Amygdala (tissue), 56 donors: ENCODE results near the gene RBMS3.

Source experiments
- DNase-seq, 56 donors: peaks; one replicate each; lab custom pipeline; 2025; lab: John Stamatoyannopoulos, UW

RBMS3 gene

DNA sequence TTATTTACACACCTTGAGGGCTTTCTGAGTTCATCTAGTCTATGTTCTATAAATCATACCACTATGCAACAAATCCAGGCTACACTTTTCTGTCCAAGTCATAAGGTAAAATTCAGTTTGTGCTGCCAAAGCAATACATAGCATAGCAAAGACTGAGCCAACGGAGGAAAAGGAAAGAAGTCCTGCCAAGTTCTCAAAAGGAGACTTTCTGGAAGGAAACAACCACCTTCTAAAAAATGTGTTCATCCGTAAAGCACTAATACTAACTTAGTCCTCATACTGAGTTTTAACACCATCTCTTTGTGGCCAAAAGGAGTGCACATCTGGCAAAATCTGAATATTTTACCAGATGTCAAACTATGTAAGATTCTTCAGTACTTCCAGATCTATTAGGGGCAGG, 620.2 kb downstream of the RBMS3 start:
- DNase-seq, result no peak

DNA sequence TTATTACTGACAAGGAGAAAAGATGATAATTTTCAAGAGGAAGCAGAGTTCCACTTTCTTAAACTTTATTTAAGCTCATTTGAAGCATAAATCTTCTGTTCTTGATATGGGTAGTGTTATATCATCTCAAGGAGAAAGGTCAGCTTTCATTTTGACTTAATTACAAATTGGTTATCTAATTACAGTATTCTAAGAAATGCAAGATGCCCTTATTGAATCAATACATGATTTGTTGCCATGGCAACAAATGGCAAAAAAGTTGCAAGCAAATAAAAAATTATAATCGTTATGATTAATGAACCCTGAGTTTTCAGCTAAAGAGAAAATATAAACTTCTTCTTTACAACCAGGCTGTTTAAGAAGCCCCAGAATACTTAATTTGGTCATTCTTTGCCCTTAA, 622.7 kb downstream of the RBMS3 start:
- no peak for DNase-seq

DNA sequence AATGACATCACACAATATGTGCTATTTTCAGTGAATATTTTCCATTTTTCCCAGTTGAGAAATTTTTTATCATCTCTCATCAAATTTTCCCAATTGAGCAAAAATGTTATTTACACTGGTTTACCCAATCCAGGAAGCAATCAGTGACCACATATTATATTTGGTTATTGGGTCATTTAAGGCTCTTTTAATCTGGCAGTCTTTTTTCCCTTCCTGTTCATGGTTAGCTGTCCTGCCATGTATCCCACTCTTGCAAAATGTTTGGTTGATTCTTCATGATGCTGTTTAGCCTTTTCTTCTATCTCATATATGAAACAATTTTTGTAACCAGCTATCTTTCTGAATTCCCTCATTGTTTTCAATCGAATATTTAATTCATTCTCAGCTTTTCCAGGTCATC, 626.0 kb downstream of the RBMS3 start:
- no peak for DNase-seq

DNA sequence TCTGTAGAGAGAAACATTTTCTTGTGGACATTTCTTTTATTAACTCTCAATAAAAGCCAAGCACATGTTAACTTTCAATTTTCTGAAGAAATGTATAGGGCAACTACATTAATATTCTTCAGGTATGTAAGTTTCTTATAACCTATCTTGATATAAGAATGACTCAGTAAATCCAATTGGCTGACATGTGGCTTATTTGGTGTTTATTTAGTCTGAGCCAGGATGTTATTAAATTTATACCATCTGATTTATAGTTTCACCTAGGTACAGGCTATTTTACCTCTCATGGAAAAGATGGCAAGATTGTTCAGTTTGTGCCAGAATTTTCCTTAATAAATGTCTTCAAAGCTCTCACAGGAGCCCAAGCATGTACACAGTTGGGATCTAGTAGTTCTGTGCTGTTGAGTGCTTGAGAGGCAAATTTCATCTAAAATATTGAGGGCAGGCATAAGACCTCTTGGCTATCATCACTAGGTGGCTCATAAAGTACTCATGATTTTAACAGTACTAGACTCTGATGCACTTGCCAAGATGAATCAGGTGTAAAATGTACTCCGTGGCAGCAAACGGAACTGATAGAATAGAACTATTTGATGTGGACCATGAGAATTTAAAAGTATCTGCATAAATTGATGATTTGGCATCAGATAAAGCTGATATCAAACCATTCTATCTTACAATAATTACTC, 631.9 kb downstream of the RBMS3 start:
- DNase-seq, result no peak

DNA sequence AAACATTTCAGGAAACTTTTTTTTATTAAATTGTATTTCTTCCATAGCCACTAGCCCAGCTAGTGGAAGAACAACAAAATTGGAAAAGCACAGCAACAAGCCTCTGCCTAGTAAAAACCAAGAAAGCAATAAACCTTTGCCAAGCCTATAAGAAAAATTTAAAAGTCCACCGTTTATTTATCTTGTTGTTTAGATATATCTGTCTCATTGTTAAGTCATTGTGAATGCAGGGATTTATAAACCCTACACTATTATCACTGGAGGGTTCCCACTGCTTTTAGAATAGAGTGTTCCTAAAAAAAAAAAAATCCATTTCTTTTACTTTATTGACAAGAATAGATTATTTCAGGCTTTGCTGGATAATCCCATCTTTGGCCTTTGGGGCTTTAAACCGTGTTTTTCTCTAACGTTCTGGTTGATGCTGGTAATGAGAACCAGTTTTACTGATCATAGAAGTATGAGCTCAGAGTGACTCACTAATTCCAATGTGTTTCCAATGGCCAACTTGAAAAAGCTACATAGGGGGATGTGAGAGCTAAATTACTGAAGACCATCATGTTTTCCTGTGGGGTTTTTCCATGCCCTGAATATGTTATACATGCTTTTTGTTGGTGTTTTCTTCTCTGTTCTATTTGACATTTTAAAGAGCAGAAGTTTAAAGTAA, 634.1 kb downstream of the RBMS3 start:
- no peak for DNase-seq

DNA sequence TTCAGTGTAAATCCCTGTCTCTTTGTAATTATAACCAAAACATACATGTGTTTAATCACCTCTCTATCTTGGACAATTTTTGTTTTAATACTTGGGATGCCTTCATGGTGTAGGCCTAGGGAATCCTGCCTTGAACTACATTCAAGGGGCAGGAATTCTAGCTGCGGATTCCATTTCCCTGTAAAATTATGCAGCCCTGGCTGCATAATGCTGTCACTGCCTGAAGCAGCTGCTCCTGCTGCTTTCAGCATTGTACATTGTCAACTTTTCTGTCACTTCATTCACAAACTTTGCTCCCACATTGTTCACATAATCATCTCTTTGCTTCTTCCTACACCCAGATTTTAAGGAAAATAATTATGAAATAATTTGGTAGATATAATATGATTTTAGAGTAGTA, 638.7 kb downstream of the RBMS3 start:
- DNase-seq, result no peak

DNA sequence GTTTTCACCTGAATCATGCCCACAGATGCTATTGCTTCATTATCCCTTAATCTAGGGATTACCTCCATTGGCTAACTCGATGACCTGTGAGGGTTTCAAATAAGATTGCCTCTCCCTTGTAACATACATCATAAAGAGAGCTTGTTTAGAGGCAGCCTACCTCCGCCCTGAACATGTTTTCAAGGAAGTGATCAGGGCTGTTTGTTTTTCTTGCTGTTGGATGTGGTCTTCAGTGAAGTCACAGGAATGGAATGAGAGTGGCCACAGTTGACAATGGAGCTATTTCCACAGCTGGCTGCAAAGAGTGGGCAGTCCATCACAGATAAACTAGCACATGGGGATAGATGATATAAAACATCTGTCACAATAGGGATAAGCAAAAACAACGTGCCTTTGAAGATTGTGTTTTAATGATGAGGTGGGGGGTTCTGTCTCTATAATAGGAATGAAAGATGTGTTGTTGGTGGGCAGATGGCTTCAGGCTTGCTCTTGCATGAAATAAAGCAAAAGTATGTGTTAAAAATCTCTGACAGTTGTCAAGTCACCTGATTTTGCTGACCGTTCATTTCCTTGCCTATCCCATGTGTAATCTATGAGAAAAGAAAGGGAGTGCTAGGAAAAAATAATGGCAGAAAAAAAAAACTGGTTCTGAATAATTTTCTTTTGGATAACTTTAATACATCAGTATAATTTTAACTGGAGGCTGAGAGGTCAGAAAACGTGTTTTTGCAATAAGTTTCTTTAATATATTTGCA, 642.3 kb downstream of the RBMS3 start:
- no peak for DNase-seq

DNA sequence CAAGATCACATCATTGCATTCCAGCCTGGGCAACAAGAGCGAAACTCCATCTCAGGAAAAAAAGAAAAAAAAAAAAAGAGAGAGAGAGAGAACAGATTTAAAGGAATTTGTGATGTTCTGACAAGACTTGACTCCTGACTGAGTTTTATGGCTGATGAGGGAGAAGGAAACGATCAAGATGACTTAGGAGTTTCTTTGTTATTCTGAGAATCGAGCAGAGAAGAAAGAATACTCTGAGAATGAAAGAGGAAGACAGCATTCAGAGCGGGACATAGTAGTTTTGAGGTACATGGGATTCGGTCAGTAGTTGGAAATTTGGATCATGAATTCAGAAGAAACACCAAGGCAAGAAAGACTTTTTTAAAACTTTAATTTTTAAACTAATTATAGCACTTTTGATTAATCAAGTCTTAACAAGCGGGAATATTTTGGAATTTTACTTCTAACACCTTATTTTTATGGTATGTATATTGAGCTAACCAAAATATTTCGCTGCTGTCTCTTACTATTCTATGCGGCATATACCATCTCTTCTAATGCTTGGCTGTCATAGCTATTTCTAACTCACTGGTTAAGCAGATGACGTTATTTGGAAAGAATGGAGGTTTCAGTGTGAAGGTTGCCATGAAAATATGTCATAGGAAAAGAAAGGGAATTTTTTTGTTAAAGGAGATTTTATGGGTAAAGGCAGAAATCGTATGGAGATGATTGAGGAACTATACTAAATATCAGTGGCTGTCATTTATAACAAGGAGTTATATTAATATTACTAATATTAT, 644.1 kb downstream of the RBMS3 start:
- no peak for DNase-seq

DNA sequence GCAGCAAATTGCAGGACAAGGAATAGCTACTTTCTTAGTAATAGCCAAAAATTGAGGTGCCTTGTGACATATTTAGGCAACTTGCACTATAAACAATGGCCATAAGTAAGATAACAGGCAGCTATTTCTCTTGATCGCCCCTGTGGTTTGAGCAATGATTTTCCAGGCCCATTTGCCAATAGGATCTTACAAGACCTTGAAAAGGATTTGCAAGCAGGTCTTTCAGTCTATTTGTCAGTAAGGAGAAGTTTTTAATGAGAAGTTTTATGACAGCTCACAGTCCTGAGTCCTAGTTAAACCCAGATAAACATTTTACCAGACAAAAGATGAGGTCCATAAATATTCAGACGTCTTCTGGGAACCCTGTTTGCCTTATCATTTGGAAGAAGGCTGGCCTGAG, 645.5 kb downstream of the RBMS3 start:
- no peak for DNase-seq

DNA sequence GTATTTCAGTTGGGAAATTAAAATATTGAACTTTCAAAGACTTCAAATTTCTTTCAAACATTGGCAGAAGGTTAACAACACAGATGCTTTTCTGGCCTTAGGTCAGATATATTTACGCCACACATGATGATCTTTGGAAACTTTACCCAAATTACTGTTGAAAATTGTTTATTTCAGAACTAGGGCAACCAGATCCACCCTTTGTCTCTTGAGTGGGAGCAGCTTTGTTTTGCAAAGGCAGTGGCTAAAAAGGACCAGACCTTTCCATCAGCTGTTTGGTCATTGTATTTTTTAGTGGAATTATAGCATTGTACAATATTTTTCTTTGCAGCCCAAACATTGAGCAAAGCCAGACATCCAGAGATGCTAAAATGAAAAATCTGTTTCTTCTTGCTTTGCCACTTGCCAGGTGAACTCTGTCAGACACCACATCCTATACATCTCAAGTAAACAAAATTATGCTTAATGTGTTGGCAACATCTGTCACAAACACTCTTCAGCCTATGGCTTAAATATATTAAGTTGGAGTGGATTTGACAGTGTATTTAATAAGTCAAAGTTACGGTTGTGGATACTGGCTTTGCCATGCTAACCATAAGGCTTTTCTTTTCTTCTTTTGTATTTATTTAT, 651.9 kb downstream of the RBMS3 start:
- no peak for DNase-seq

DNA sequence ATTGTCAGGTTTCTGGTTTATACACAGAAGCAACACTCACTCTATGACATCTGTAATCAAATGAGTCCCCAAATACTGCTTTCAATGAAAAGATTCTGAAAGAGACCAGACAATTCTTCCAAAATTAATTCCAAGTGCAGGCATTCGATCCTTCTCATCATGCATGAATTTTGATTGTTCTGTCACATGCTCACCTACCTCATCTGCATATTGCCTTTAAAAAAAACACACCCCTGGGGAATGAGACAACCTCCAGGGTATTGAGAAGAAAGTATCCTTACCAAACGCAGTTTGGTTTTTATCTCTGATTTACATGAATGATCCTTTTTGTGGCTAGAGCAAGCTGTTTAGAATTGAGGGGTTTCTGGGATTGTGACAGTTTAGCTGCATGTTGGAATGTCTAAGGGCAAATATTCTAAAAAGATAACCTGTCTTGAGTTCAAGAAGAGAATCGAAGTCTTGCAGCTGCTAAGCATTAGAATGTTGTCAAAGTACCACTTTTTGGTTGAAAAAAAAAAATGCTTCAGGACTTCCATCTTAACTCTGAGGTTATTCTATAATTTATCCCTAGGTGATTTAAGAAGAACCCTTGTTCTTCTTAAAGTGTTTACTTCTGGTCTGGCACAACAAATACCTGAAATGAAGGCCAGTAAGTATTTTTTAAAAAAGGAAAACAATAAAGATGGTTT, 653.1 kb downstream of the RBMS3 start:
- DNase-seq, result no peak

DNA sequence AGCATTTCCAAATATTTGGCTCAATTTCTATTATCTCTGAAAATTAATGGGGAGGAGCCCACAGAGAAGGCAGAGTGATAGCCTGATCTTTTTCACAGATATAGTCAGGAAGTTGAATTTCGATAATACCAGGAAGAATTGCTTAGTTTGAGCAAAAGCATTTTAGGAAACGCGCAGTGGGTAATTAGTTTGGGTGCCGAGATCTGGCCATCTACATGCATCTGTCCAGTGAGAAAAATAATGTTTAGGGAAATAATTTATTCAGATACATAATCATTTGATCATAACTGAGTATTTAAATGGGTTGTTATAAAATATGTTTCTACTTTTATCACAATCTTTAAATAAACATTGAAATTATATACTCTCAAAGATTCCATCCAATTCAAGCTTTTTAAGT, 653.9 kb downstream of the RBMS3 start:
- no peak for DNase-seq

DNA sequence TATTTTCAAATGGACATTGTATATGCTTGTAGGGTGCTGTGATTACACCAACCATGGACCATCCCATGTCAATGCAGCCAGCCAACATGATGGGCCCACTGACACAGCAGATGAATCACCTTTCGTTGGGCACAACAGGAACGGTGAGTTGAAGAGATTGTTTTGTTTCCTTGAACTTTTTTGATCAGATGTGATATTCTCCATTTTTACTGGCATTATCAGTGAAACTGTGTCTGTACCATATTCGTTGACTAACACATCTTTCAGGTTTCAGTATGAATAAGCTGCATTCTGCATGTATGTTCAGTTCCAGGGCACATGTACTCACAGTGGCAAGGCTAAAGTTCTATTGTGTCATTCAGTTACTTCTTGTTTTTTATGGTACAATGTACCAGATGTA, 655.2 kb downstream of the RBMS3 start:
- DNase-seq, result no peak

DNA sequence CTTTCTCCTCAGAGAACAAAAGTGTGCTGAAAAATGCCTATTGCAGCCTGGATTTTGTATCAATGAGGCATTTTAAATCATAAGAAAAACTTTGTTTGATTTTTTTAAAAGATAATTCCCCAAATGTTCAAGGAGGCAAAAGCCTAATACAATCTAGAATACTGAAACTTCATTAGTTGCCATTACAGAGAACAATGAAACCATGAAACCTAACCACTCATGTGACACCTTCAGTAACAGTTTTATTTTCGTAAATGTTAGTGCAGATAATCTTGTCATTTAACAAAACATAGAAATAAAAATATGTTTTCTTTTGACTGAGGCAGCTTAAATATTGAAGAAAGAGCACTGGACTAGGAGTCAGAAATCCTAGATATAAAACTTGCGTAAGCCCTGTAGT, 655.9 kb downstream of the RBMS3 start:
- DNase-seq, result no peak

DNA sequence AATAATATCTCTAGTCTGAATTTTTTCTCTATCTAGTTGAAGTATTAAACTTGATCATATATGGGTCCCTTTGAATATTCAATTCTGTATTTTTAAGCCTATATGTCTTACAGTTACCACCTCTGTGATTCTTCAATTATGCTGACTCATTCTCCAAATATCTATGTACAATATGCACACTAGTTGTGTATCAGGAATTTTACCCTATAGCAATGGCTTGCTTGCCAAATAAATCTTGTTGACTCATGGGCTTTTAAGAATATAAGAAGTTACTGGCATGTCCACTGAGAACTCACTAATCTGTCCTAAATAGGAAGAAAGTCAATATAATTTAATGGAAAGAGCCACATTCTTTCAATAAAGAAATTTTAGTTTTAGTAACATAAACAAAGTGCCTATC, 656.3 kb downstream of the RBMS3 start:
- DNase-seq, result no peak

DNA sequence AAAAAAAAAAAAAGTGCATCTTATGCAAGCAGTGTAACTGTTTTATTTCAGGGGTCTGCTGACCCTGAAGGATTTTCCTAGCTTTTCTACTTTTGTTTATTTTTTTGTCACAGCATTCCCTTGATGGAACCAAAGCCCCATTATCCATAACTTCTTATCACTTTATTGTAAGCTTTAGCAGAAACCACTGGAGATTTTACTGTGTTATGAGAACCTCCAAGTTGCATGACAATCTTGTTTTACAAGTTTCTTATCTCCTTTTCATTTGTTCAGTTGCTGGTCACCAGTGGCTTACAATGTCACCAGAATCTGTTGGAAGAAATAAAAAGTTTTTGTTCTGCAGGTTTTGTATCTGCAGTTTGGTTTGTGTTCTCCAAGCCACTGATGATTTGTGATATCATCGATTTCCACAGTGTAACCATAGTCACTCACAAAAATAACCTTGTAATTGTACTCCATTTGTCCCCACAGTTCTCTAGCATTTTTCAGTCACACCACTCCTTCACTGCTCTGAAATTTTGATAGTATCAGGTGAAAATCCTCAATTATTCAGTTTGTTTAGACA, 660.0 kb downstream of the RBMS3 start:
- no peak for DNase-seq

DNA sequence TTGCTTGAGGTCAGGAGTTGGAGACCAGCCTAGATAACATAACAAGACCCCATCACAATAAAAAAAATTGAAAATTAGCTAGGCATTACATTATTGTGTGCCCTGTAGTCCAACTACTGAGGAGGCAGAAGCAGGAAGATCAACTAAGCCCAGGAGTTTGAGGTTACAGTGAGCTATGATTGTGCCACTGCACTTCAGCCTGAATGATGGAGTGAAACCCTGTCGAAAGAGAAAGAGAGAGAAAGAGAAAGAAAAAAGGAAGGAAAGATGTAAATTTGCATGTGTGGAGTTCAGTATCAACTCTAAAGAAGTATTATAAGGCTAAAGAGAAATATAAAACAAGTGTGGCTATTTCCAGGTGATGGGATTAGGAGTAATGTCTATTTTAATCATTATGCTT, 661.4 kb downstream of the RBMS3 start:
- no peak for DNase-seq

DNA sequence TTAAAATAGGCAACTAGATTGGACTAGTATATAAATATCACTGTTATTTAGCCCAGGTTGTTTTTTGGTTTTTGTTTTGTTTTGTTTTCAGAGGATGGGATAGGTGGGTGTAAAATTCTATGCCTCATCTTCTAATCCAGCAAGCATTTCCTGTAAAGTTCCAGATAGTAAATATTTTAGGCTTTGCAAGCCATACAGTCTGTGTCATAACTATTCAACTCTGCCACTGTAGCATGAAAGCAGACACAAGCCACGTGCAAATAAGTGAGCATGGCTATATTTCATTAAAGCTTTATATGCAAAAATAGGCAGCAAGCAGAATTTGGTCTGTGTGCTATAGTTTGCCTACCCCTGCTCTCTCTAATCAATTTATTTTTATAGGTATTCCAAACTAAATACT, 668.3 kb downstream of the RBMS3 start:
- no peak for DNase-seq

DNA sequence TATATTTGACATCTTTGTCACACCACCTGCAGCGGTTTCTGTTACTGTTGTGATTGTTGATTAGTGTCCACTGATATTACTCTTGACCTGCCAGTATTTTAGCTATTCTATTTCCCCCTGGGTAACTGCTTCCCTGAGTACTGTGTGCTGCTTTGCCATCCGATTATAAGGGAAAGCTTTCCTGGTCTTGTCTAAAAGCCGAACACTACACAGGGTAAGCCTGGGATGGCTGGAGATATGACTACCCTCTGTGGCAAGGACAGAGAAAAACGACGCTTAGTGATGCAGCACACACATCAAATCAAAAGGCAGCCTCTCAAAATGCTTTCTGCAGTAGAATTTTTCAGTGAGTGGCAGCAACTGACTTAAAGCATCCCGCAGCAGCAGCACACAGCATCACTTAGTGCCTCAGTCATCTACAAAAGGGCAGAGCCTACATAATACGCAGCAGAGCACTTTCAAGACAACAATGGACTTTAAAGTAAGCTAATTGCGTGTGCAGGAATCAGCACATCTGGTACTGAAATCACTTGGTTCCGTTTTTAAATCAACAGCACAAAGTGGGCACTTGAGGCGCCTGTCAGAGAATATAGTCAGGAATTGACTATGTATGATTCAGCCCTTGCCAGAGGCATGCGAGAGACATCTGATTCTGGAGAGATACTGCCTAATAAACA, 669.2 kb downstream of the RBMS3 start:
- DNase-seq, result no peak
